ENCODE results near the gene TWF2.

Gene TWF2

DNA sequence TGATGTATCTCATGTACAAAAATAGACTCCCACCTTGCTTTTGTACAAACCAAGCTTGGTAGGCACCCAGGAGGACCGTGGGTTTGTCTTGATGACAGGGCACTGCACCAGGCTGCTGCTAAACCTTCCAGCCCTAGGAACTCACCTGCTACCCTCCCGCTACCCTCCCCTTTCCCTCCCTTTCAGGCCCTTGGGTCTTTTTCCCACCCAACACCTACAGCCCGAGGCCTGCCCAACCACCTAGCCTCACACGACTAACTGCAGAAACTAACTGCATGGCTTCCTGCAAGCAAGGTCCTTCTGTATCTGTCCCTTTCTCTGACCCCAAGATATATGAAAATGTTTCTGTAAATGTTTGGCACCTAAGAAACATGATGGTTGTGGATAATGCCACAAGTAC, 17.7 kb upstream of the TWF2 start:
- DNase-seq, result no peak

GRCh38 chr3:52256159-52256558, 17.2 kb upstream of the TWF2 start:
- no peak for DNase-seq

DNA sequence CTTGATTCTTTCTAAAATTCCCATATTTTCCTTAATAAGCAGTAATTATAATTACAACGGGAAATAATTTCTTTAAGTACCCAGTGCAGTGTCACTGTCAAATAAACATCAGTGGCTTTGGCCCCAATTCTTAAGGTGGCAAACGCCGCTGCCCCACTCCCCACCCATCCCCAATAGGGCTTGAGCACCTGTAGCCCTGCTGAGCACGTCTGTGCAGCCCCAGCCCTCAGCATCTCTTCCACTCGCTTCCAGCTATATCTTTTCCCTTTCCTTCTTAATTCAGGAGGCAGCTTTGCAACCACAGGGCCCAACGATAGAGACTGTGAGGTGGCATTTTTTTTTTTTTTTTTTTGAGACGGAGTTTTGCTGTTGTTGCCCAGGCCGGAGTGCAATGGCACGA, 15.7 kb upstream of the TWF2 start:
- no peak for DNase-seq

DNA sequence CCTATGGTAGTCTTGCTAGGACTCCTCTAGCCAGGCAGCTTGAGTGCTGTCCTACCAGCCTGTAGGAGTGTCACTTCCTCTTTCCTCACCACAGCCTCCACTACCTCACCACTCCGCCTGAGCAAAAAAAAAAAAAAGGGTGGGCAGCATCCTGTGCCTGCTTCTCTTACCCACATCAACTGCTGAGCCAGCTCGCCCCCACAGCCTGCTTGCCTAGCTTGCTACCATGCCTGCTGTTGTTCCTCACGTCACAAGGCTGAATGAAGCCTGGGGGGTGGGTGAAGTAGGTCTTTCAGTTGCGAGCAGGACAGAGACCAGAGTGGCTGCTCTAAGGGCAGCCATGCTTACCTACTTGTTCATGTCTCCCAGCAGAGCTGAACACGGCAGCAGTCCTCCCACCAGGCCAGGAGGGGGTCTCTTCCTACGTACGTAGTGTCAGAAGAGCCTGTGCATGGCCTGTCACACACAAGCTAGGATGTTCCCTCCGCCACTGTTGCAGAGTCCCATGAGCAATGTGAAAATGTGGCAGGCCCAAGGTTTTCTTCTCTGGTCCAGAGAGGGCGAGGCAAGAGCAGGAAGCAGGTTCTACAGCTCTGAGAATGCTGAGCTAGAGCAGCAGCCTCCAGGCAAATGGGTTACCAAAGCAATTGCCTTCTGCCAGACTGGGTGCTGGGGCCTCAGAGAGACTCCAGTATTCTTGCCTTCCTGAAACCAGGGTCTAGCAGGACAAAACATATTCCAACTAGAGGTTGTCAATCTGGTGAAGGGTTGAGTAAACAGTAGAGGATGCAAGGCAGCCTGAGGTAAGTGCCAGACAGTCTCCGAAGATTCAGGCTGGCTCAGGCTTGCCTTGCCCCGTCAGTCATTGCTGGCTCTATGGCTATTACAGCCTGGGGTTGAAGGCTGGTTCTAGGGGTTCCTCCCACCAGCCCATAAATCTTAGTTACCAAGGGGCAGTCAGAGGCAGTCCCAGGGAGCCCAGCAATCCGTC, 14.7 kb upstream of the TWF2 start:
- no peak for DNase-seq

- no peak for DNase-seq
Measured at GRCh38 chr3:52250122-52250521, 11.2 kb upstream of the TWF2 start.

- no peak for DNase-seq
Measured at GRCh38 chr3:52249683-52250082, 10.7 kb upstream of the TWF2 start.

DNA sequence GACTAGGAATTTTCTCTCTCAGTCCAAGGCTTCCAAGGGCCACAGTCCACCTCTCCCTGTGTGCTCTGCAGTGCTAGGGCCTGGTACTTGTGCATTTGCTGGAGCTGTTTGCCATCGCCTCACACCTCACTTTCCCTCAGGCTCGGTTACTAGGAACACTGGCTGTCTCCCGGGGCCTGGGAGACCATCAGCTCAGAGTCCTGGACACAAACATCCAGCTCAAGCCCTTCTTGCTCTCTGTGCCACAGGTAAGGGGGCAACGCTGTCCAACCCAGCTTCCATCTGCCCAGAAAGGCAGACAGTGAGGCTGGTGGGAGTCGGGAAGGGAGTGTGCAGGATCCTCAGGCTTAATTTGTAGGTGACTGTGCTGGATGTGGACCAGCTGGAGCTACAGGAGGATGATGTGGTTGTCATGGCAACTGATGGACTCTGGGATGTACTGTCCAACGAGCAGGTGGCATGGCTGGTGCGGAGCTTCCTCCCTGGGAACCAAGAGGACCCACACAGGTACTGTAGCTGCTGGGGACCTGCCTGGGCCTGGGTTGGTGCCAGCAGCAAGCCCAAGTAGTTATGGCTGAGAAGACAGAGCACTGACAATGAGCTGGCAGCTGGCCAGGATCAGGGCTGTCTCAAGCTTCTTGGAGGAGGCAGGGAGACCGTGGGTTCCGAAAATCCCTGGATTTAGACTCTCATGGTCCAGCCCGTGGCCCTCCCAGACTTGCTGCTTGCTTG, 10.0 kb upstream of the TWF2 start:
- peak in 1 of 2 experiments; percentile 16 for DNase-seq

DNA sequence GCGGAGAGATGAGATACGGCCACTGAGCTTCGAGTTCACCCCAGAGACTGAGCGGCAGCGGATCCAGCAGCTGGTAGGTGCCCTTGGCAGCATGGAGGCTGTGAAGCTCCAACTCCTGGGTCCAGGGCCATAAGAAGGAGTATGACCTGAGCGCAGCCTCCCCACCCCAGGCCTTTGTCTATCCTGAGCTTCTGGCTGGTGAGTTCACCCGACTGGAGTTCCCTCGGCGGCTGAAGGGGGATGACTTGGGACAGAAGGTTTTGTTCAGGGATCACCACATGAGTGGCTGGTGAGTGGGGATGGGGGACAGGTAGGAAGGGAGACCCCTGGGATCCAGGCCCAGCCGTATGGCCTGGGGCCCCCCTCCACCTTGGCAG, 9.2 kb upstream of the TWF2 start:
- DNase-seq, result no peak

- no peak for DNase-seq
Measured at GRCh38 chr3:52247409-52248164, 8.6 kb upstream of the TWF2 start.

GRCh38 chr3:52246728-52247408, 7.9 kb upstream of the TWF2 start:
- DNase-seq, result no peak

- no peak for DNase-seq
Measured at GRCh38 chr3:52246264-52246620, 7.3 kb upstream of the TWF2 start.

- no peak for DNase-seq
Measured at GRCh38 chr3:52245322-52246263, 6.6 kb upstream of the TWF2 start, which contains the start of gene PPM1M. Gene PPM1M (plus strand): TSS chr3:52245759. CDS start chr3:52245825, 66 bp downstream.

DNA sequence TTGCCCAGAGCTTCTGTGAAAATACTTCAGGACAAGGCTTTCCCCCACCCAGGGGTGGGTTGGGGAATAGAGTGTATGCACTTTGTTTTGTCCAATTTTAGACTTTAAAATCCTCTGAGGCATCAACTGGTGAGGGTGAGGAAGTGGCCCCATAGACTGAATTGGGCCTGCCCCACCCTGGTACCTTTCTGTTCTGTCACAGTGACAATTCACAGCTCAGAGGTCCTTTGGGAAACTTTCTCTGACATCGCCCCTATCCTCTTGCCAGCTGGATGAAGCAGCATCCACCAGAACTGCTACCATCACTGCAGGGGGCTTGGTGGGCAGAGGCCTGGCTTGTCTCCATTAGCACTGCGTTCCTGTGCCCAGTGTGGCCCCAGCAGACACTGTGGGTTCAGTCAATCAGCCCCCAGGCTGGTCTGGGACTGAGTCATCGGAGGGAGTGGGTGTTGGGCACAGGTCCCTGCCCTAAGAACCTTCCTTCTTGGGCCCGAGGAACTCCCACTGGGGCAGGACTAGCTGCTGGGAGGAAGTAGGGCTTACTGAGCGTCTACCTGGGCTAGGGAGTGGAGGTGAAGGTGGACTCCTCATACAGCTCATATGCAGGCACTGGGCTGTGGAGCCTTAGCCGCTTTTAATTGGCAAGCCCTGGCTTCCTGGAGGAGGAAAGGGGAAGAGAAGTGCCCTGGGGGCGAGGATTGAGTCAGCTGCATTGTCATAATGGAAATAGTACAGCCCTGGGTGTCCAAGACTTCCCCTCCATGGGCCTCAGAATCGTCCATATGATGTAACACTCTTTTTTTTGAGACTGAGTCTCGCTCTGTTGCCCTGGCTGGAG, 5.1 kb upstream of the TWF2 start:
- DNase-seq, result no peak

DNA sequence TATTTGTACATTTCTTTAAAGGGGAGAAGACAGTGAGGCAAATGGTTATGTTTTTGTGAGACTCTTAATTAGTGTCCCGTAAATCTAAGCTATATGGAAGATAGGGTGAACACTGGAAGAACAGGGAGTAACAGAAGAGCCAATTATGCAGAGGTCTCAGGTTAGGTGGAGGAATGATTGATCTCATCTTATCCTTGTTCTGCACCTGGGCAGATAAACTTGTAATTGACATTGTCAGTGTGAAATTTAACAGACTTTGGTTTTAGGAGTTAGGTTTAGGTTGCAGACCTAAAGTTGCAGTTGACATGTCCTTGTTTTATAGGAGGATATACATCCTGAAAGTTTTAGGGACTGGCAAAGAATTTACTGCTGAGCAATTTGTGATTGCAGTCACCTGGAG, 3.1 kb upstream of the TWF2 start:
- DNase-seq, result no peak

DNA sequence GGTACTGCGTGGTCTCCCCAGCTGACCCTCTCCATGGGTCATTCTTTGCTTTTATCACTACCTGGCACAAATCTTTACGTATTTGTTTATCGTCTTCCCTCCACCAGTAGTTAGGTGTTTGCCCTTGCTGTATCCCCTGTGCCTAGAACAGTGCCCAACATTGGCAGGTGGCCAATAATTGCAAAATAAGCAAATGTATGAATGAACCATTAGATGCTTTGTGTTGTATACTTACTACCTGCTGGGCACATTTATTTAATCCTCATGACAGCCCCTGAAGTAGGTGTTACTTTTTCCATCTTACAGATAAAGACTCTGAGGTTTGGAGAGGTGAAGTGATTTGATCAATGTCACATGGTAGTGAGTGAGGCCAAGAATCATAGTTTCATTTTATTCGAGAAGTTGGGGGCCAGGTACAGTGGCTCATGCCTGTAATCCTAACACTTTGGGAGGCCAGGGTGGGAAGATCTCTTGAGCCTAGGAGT, 2.0 kb upstream of the TWF2 start:
- peak in 1 of 2 experiments; percentile 35 for DNase-seq

- peak; percentile 44 to 76 for DNase-seq
Measured at GRCh38 chr3:52240059-52240885, 1.3 kb upstream of the TWF2 start.

DNA sequence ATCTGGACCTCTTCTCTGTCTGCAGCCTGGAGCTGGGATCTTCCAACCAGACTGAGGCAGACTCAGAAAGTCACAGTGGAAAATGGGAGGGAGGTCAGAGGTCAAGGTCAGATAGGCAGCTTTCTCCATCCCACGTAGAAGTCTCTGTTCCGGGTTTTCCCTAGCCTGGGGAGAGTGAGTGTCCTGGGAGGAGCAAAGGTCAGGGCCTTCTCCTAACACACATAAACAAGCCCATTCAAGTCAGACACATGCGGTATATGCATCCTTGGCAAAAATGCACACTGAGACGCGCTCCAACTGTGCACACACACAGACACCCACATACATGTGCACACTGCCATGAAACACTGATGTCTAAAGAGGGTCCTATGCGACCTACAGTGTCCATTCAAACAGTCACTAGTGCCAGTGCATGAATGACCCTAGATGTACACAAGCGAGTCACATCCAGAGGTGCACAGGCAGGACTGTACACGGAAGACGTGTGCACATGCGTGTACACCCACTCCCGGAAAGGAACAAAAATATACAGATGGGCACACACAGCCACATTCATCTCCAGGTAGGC, 681 bp downstream of the TWF2 start:
- DNase-seq, result peak in 1 of 2 experiments; percentile 50

GRCh38 chr3:52237657-52238172, 1.2 kb downstream of the TWF2 start:
- peak; percentile 54 to 81 for DNase-seq

Measured in NCI-H446 (cell line).